NCI-H510A treated with DMSO at 0.1 percent for 48 hours (cell line): Measurements from ENCODE around the gene ASIC4.

Source experiments
- DNase-seq: peaks from one replicate; lab custom pipeline; 2025; lab: John Stamatoyannopoulos, UW

Gene ASIC4

GRCh38 chr2:219566640-219567039, 52.4 kb downstream of the ASIC4 start:
- no peak for DNase-seq

GRCh38 chr2:219567131-219567530, 52.8 kb downstream of the ASIC4 start:
- DNase-seq: no peak

GRCh38 chr2:219567791-219568361, 53.6 kb downstream of the ASIC4 start:
- no peak for DNase-seq

GRCh38 chr2:219569041-219569440, 54.8 kb downstream of the ASIC4 start:
- DNase-seq: no peak

- no peak for DNase-seq
These were observed 55.4 kb downstream of the ASIC4 start for GRCh38 chr2:219569635-219570034.

GRCh38 chr2:219570194-219570923, 56.1 kb downstream of the ASIC4 start:
- DNase-seq: peak; percentile 35

- no peak for DNase-seq
These were observed 56.6 kb downstream of the ASIC4 start for GRCh38 chr2:219570924-219571310.

GRCh38 chr2:219571311-219572236, 57.3 kb downstream of the ASIC4 start, which contains the start of gene OBSL1:
OBSL1 (minus strand) TSS chr2:219571539; CDS start chr2:219571232, 307 bp downstream.
- peak; percentile 91 for DNase-seq

- DNase-seq: no peak
These were observed 58.1 kb downstream of the ASIC4 start, which contains the start of gene INHA for GRCh38 chr2:219572237-219573001. INHA (plus strand) TSS chr2:219572310; CDS start chr2:219572375, 65 bp downstream.

- DNase-seq: peak; percentile 76
These were observed 58.9 kb downstream of the ASIC4 start for GRCh38 chr2:219573166-219573565.

GRCh38 chr2:219574484-219575311, 60.4 kb downstream of the ASIC4 start:
- DNase-seq: peak; percentile 81

- DNase-seq: peak; percentile 44
These were observed 61.6 kb downstream of the ASIC4 start for GRCh38 chr2:219575566-219576504.

- DNase-seq: peak; percentile 71
These were observed 62.5 kb downstream of the ASIC4 start for GRCh38 chr2:219576505-219577388.

GRCh38 chr2:219578811-219579613, 64.7 kb downstream of the ASIC4 start:
- DNase-seq: no peak

GRCh38 chr2:219581346-219581745, 67.1 kb downstream of the ASIC4 start:
- no peak for DNase-seq
